Panc1 (cell line): ENCODE results near the gene HTR3D.

ENCODE experiments used
- CTCF ChIP-seq: fragments of 450-650 bp; IDR thresholded peaks from 2 replicates; pipeline ENCODE4 v1.5.1; 2017; ENCODE audit warnings: mild to moderate bottlenecking
- REST ChIP-seq, 2 experiments: IDR thresholded peaks; 2 replicates each; pipeline ENCODE4 v1.6.1; 2011 to 2012; ENCODE audit warnings: low read depth in 2 of 2, control low read depth in 1 of 2, low read length in 1 of 2, mild to moderate bottlenecking in 1 of 2, moderate library complexity in 1 of 2; ENCODE audit not compliant: insufficient read depth in 1 of 2
- SIN3A ChIP-seq: IDR thresholded peaks from 2 replicates; pipeline ENCODE4 v1.6.1; 2012; ENCODE audit warnings: low read depth, mild to moderate bottlenecking, low read length, moderate library complexity, borderline replicate concordance; ENCODE audit not compliant: insufficient read depth
- TCF7L2 ChIP-seq: IDR thresholded peaks from 2 replicates; pipeline ENCODE4 v1.6.1; 2011; ENCODE audit warnings: mild to moderate bottlenecking, low read depth, low read length, inconsistent platforms

GRCh38 chr3:184030536-184030935 is 1.0 kb upstream of the HTR3D start:
- TF ChIP-seq CTCF, result no peak
- no peak for TF ChIP-seq REST (IDR thresholded peaks at IDR 0.05; ENCODE audit: insufficient read depth in 1 of 2, low read depth in 2 of 2, low read length in 1 of 2)
- no peak for TF ChIP-seq SIN3A
- TF ChIP-seq TCF7L2, result no peak
